NCI-H1417 treated with DMSO at 0.1 percent for 48 hours (cell line): ENCODE measurements around the gene CAMK2G.
"Not testable (repeated sequence)": the region's sequence is repeated elsewhere in the genome, so short reads cannot be mapped to it uniquely, and the experiment has no call there.

ENCODE experiments used
- DNase-seq: peaks from one replicate; lab custom pipeline; 2025; lab: John Stamatoyannopoulos, UW

CAMK2G gene

DNA sequence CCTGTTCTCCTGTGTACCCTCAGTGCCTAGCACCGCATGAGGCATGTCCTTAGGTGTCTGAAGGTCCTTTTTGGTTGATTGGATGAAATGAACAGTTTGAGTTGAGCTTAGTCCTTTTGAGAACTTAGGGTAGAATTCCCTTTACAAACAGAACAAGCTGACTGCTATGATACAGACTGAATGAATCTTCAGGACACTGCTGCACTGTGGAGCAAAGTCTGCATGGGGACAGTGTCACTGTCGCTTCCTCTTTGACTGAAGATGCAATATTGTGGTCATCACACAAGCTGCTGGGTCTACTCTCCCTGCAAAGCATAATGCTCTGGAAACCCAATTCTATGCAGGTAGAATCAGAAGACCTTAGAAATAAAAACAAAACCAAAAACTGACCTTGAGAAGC, 28.0 kb upstream of the CAMK2G start:
- DNase-seq = no peak

DNA sequence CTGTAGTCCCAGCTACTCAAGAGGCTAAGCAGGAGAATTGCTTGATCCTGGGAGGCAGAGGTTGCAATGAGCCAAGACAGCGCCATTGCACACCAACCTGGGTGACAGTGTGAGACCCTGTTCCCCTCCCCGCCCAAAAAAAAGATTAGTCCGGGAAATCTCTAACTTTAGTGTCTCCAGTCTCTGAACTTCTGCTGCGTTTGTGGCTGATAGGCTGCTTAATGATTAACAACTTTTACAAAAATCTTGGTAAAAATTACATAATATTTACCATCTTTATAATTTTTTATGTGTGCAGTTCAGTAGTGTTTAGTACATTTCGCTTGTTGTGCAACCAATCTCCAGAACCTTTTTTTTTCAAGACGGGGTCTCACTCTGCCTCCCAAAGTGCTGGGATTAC, 26.9 kb upstream of the CAMK2G start:
- DNase-seq = no peak

DNA sequence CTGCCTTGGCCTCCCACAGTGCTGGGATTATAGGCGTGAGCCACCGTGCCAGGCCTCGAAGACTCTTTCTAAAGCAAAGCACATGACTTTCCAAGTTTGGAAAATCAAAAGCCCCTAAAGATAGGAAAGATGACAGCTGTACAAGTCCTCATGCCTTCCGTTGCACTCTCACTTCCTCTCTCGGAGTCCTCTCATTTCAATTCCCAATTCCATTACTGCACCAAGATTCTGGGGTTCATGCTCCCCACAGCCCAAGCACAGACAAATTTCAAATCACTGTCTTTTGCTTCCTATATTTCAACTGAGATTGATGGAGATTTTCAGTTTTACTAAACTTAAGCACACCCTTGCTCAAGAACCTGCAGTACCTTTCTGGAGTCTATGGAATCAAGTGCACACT, 25.7 kb upstream of the CAMK2G start:
- no peak for DNase-seq

GRCh38 chr10:73899423-73899822, 25.1 kb upstream of the CAMK2G start:
- no peak for DNase-seq

DNA sequence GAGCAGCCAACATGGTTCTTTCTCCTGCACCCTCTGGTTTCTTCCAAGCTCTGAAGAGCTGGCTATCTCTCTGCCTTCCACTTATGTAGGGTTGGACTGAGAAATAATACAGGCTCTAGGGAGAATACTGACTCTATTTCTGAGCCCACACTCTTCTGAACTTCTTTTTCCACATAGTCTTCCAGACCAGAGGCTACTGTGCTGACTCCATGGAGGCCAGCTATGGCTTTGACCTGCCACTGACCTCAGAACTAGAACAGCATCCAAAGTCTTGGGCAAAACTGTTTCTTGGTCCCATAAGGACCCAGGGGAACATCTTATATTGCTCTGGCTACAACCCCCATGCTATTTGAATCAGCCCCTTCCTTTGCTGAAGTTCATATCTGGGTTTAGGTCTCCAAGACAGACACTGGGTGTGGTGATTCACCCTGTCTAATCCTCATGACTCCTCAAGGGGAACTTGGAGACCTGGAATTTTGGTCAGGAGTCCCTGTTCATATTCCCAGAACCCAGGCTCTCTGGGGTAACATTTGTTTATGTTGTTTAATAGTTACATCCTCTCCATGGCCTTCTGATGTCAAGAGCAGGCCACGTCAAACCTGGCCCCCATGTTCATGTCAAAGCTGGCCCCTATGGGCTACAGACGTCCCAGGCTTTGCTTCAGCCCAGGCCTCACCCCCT, 24.5 kb upstream of the CAMK2G start:
- DNase-seq = no peak

DNA sequence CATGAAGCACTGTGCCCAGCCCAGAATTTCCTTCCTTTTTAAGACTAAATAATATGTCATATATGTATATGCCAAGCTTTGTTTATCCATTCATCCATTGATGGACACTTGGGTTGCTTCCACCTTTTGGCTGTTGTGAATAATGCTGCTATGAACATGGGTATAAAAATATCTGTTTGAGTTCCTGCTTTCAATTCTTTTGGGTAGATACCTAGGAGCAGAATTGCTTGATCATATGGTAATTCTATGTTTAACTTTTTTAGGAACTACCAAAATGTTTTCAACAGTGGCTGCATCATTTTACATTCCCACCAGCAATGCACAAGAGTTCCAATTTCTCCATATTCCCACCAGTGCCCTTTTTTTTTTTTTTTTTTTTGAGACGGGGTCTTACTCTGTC, 23.3 kb upstream of the CAMK2G start:
- DNase-seq = no peak

GRCh38 chr10:73895381-73895780, 21.0 kb upstream of the CAMK2G start:
- not testable (repeated sequence) for DNase-seq

DNA sequence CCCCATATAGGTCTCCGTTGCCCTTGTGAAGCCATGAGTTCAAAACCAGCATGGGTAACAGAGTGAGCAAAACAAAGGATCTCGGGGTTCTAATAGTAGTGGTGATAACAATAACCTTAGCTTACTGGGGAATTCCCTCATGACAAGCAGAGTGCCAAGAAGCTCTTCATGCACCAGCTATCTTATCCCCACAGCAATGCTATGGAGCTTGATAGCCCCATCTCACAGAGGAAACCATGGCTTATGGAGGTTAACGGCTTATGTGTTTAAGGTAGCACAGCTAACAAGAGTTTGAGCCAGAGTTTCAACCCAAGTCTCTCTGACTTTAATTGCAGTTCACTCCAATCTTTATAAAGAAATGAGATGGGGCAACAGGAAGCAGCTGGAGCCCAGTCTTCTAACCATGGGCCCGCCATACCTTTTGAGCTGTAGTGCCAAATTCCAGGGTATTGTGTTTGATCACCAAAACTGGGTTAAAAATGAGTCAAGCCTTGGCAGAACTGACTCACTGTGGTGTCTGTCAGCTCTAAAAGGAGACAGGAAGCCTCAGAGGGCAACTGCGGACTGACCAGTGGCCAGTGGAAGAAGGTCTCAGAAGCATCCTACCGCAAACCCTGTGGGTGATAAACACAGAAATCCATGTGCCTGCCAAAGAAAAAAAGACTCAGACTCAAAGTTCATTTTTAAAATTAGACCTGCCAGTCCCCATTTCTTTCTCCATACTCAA, 20.1 kb upstream of the CAMK2G start:
- DNase-seq = no peak

DNA sequence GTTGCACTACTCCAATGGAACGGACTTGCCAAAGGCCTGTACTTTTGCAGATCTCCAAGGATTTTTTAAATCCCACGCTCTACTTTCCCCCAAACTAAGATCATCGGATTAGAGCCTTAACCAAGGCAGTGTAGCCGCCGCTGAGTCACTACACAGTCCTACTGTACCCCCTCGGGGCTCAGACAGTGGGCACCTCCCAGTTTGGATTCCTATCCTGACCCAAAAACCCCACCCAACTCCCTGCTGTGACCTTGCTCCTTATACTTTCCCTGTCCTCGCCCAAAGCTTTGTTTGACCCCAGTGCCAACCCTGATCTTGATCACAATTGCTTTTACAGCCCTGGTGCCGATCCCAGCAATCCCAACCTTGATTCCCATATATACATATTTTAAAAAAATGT, 19.1 kb upstream of the CAMK2G start:
- no peak for DNase-seq

DNA sequence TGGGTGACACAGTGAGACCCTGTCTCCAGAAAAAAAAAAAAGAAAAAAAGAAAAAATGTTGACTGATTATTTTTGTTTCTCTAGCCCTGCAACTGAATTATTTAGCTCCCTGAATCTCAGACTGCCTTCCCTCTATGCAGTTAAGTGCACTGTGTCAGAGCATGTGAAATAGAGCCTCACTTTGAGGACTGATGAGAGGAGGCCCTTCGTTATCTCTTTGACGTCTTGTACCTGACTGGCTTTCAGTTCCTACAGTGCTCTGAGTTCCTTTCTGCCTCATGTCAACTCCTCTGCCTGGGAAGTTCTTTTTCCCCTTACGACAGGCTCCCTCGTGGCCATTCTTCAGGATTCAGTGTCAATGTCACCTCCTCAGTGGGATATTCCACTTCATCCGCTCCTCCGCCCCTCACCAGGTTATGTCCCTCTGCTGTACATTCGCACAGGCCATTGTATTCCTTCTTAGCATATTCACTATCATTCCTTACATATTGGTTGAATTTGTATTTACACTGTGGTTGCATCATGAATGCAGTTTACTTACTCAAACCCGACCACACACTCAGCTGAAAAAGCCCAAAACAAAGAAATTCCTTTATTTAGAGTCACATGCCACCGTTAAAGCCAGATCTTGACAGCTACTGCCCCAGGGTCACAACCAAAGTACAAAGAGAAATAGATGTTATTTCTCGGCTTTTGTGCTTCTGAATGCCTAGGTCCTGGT, 18.1 kb upstream of the CAMK2G start:
- DNase-seq = no peak

DNA sequence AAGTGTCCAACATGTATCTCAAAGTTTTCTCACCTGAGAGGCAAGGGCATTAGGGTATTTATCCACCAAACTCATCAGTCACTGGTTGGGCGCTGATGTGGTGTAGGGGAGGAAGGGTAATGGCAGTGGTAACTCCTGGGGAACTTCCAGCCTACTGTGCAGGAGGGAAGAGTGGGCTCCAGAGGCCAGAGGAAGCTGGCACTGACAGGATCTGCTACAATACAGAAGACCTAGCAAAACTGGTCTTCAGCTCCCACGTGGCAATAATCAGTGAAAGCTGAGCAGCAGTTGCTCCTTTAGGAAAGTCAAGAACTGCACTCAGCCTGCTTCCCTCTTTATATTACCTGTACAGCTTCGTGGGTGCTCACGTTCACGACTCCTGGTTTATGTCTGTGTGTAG, 17.2 kb upstream of the CAMK2G start:
- no peak for DNase-seq

GRCh38 chr10:73890830-73891229, 16.5 kb upstream of the CAMK2G start:
- DNase-seq = not testable (repeated sequence)

DNA sequence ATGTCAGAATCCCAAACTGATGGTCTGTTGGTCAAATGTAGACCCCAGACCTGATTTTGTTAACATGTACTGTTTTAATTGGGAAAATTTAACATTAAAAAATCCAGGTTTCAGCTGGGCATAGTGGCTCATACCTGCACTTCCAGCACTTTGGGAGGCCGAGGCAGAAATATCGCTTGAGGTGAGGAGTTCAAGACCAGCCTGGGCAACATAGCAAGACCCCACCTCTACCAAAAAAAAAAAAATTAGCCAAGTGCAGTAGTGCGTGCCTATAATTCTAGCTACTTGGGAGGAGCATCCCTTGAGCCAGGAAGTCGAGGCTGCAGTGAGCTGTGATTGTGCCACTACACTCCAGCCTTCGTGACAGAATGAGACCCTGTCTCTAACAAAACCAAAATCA, 15.9 kb upstream of the CAMK2G start:
- no peak for DNase-seq

DNA sequence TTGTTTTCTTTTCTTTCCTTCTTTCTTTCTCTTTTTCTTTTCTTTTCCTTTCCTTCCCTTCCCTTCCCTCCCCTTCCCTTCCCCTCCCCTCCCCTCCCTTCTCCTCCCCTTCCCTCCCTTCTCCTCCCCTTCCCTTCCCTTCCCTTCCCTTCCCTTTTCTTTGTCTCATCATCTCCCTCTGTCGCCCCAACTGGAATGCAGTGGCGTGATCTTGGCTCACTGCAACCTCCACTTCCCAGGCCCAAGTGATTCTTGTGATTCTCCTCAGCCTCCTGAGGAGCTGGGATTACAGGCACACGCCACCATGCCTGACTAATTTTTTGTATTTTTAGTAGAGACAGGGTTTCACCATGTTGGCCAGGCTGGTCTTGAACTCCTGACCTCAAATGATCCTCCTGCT, 15.1 kb upstream of the CAMK2G start:
- DNase-seq = not testable (repeated sequence)

- DNase-seq = no peak
These were observed 14.7 kb upstream of the CAMK2G start for GRCh38 chr10:73889014-73889413.

DNA sequence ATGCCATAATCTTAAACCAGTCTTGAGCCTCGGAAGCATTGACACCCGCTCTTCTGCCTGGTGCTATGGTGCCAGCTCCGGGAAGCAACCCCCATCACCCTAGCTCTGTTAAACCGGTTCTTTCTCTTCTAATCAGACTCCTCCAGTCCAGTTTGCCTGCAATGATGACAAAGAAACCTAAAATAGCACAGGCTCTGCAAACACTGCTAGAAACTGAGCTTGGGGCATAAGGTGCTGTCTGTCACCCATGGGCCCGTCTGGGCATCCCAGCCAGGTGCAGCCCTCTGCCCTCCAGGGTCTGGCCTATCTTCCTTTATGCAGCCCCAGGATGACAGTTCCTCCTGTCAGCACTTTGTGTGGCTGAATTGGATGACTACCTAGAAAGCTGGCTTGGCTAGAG, 14.2 kb upstream of the CAMK2G start:
- DNase-seq = no peak

DNA sequence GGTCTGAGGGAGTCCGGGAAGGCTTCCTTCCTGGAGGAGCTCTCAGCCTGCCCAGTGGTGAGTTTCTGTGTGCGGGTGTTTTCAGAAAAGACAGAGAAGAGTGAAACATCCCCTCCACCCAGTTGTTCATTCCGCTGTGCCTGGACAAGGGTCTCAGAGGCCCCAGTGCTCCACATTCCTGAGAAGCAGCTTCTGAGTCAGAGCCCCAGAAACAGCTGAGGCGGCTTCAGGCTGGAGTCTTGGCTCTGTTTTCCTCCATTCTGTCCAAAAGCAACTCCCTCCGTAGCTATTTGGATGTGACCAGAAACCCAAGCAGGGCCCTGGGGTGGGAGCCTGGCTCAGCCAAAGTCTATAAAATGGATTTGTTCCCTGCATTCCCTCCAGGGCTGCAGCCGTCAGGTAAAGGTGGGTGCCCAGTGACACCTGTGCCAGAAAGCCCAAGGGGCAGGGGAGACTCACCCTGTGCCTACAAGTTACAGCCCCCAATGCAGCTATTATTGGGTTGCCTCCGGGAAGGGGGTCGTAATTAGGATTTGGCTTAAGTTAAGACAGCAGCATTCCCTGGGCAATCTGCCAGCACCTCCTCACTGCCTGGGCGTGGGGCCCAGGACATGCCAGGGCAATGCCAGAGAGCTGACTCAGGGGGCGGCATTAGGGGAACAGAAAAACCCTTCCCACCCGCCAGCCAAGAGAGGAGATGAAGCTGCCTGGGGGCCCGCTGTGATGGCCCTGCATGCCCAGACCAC, 13.1 kb upstream of the CAMK2G start:
- DNase-seq = no peak

DNA sequence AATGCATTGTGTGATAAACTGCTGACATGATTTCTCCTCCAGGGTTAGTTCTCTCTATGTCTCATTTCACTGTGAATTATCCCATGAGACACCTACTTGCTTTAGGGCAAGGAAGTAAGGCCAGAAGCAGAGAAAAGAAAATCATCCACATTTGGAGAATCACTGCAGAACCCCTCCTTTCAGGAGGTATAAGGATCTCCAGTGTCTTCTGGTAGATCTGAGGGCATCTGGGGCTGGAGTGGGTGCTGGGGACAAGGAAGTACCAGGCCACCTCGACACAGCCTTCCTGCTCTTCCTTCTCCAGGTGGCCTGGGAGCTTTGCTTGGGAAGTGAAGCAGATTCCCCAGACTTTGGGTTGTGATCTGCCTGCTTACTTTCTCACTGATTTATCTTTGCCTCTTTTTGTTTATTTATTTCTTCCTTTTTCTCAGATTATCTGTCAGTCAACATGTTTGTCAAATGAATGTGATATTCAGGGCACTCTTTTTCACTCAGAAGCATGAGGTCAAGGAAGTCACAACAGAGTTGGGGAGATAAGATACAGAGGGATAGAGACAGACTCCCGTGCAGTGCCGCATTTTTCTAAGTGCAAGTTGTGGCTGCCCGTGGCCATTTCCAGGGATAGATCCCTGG, 12.4 kb upstream of the CAMK2G start:
- DNase-seq = no peak

DNA sequence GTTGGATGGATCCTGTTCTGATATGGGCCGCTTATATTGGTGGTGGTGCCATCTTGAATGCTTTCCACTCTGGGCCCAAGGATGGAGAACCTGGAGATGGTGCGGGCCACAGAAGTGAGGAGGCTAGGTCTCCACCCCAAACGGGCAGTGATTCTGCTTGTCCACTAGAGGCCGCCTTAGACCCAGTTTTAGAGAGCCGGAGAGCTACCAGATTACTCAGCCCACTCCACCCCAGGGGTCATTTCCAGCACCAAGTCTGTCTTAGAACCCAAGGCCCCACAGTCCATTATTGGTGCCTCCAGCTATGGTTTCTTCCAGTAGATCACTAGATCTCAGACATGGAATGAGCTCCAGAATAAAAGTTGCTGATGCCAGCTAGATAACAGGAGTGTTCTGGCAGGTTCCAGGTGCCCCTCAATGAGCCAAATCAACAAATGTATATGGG, 11.8 kb upstream of the CAMK2G start:
- DNase-seq = no peak

DNA sequence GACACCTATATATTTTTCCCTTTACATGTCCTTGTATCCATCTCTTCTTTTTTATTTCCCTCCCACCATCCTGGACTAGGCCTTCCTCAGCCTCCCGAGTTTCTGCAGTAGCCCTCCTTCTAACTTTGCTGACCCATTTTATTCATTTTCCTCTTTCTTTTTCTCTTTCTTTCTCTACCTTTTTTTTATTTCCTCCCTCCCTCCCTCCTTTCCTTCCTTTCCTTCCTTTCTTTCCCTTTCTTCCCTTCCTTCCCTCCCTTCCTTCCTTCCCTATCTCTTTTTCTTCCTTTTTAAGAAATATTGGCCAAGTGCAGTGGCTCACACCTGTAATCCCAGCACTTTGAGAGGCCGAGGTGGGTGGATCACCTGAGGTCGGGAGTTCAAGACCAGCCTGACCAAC, 9.7 kb upstream of the CAMK2G start:
- no peak for DNase-seq

DNA sequence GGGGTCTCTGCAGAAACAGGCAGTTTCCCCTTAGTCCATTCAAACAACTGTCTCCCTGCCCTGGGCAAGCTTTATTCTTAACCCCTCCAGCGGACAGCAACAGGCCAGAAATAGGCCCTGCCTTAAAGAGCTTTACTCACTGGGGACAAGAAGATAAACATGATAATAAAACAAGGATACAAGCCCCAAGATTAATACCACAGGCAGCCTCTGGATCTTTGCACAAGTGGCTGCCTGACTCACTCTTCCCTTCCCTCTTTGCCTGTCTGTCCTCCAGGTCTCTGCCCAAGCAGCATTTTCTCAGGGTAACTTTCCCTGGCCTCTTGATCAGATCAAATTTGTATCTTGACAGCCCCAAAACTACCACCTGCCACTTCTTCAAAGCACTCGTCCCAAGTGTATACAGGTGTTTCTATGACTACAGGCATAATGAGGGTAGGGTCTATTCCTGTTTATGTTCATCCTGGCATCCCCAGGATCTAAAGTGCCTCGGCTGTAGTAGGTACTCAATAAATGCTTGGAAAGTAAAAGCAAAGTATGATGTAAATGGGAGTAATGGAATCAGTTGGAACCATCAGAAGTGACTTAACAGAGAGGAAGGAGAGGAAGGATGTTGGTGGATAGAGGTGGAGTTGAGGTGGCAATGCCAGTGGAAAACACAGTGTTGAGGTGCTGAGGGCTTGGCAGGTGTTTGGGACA, 7.0 kb upstream of the CAMK2G start:
- no peak for DNase-seq
